Heart left ventricle (tissue), 16 donors: ENCODE measurements around the gene LPA. TPM values are rescaled to one million over a fixed set of nuclear protein-coding genes. Genes with fewer than 3 reads are reported as not detected.
"Not testable (repeated sequence)": the region's sequence is repeated elsewhere in the genome, so short reads cannot be mapped to it uniquely, and the experiment has no call there.

Experiments used
- ATAC-seq, 4 donors: fragments of 200-7000 bp; cut with Tn5 transposase; one replicate each; pipeline ENCODE4 v1.9.1; 2020 to 2022; ENCODE audit warnings: moderate library complexity in 4 of 4, mild to moderate bottlenecking in 3 of 4, moderate number of reproducible peaks in 1 of 4
- DNase-seq, 5 donors: peaks; one replicate each; pipeline ENCODE4 v3.0.0-alpha.2; 2020
- H3K27ac ChIP-seq, 12 donors: fragments of 200-600 bp; sonication (generic) in 4 of 12; one replicate each; pipeline versions ENCODE4 v1.5.0 to v1.8.0; 2016 to 2022; ENCODE audit warnings: mild to moderate bottlenecking in 2 of 12
- H3K27me3 ChIP-seq, 9 donors: fragments of 200-600 bp; sonication (generic) in 2 of 9; one replicate each; pipeline versions ENCODE4 v1.5.1 to v1.8.0; 2016 to 2022; ENCODE audit warnings: mild to moderate bottlenecking in 3 of 9
- H3K36me3 ChIP-seq, 9 donors: fragments of 200-600 bp; sonication (generic) in 2 of 9; one replicate each; pipeline versions ENCODE4 v1.5.0 to v1.8.0; 2018 to 2022; ENCODE audit warnings: mild to moderate bottlenecking in 2 of 9
- H3K4me1 ChIP-seq, 12 donors: fragments of 200-600 bp; sonication (generic) in 4 of 12; one replicate each; pipeline versions ENCODE4 v1.5.0 to v1.8.0; 2016 to 2022; ENCODE audit warnings: mild to moderate bottlenecking in 3 of 12
- H3K4me3 ChIP-seq, 12 donors: fragments of 200-600 bp; sonication (generic) in 4 of 12; one replicate each; pipeline versions ENCODE4 v1.5.0 to v1.8.0; 2017 to 2022; ENCODE audit warnings: mild to moderate bottlenecking in 9 of 12, moderate library complexity in 4 of 12
- H3K9me3 ChIP-seq, 12 donors: fragments of 200-600 bp; sonication (generic) in 4 of 12; one replicate each; pipeline versions ENCODE4 v1.5.0 to v1.8.0; 2016 to 2022; ENCODE audit warnings: mild to moderate bottlenecking in 1 of 12
- CTCF ChIP-seq, 12 donors: fragments of 200-600 bp; sonication (generic) in 4 of 12; IDR thresholded peaks; one replicate each; pipeline versions ENCODE4 v1.5.0 to v1.8.0; 2018 to 2022; ENCODE audit warnings: antibody characterized with exemption in 12 of 12, mild to moderate bottlenecking in 5 of 12
- POLR2A ChIP-seq, 2 donors: fragments of 450-650 bp; IDR thresholded peaks; one replicate each; pipeline ENCODE4 v1.6.1; 2017; ENCODE audit warnings: antibody characterized with exemption in 2 of 2, mild to moderate bottlenecking in 2 of 2, moderate library complexity in 2 of 2
- WGBS, 4 donors: extraction: QIAGEN DNeasy Blood & Tissue Kit in 2 of 4; methylation state at CpG; one replicate each; pipeline versions ENCODE4 v1.1.5 to v1.1.7; 2013 to 2018; 5-methylcytosine and 5-hydroxymethylcytosine counted together
- intact Hi-C, 10 donors: fragments of 100-400 bp; cut with DNase I; formaldehyde crosslinking; loops; one replicate each; pipeline versions ENCODE4 v1.11.1 to v1.14.2; 2022
- polyA plus RNA-seq, 2 donors: library from polyadenylated mRNA; stranded (reverse); fragments of 200-250 nt; gene quantifications; one replicate each; pipeline ENCODE4 v1.2.3, GENCODE V29; 2013
- total RNA-seq, 9 donors: library from RNA; depleted of rRNA in 2 of 9; stranded (reverse); fragments of >200 nt in 2 of 9; fragmentation: NEBNext Ultra II Directional in 3 of 9; extraction: Animal tissue kit (Norgen Biotek cat#: 25700) in 3 of 9; gene quantifications; one replicate each; pipeline versions ENCODE4 v1.1.0 to v1.2.4, GENCODE V29; 2016 to 2023
- donor health status: ischemic (EF 13 %, LVEDD 7.1; RV severe dilation, severe dysfunction).
- donor health status: healthy with polysubstance abuse.
- donor health status: DM: no; HTN: yes; CAD: no.
- donor health status: DM: no; HTN: no; CAD: no.
- donor health status: ischemic (EF 25% LVEDD 6.9; RV normal size, moderate dysfunction).
- donor health status: ischemic (EF 25% LVEDD 5.7; RV mildly dilated, moderate dysfunction).
- donor health status: healthy.
- donor health status: DM: yes; HTN: yes; CAD: no.
- donor health status: ischemic (EF 35%, LVEDD 5.7; RV mildly dilated, moderate dysfunction).
- donor health status: nonischemic (EF 11% LVEDD 7.7; RV severe dilation, severe dysfunction).
- donor health status: DM: yes; HTN: yes; CAD: no.
- donor health status: PGD.
- donor health status: ischemic (EF 29% LVEDD 5.4; RV normal size, mild dysfunction).
- donor health status: nonischemic (EF 23%, LVEDD 6.1; RV moderate dilation, normal function).

The LPA gene
- total and polyA plus RNA-seq, 11 donors = 0.20 TPM; not detected in 10

GRCh38 chr6:160531826-160532225 is 132.2 kb downstream of the LPA start:
- TF ChIP-seq POLR2A (IDR thresholded peaks at IDR 0.05) (no peak), CTCF (IDR thresholded peaks at IDR 0.05) (no peak)
- H3K4me3 ChIP-seq = no peak overlapping the region
- 64 to 73% (median 68%) methylated on average over 2 of the region's 2 CpGs for WGBS, 4 donors
- peaks cover 0 to 6% (median 0%) of the 10 kb centered on the region in 12 donors for H3K4me1 ChIP-seq
- H3K36me3 ChIP-seq = no peaks in the 10 kb centered on the region
- H3K9me3 ChIP-seq = no peaks in the 10 kb centered on the region
- intact Hi-C loops = loop anchor here in 7 of 10 donors (10.0 kb wide), 2 partner anchors 657 to 667 kb away; no protein-coding TSS in a partner anchor
- DNase-seq (no peak), ATAC-seq (no peak)
- no peak overlapping the region for H3K27ac ChIP-seq
- H3K27me3 ChIP-seq = peaks cover 0 to 4% (median 0%) of the 10 kb centered on the region in 9 donors

DNA sequence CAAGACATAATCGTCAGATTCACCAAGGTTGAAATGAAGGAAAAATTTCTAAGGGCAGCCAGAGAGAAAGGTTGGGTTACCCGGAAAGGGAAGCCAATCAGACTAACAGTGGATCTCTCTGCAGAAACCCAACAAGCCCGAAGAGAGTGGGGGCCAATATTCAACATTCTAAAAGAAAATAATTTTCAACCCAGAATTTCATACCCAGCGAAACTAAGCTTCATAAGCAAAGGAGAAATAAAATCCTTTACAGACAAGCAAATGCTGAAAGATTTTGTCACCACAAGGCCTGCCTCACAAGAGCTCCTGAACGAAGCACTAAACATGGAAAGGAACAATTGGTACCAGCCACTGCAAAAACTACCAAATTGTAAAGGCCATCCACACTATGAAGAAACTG is 134.6 kb downstream of the LPA start:
- H3K27ac ChIP-seq, ATAC-seq, DNase-seq, H3K9me3 ChIP-seq, intact Hi-C loops, H3K36me3 ChIP-seq, H3K4me3 ChIP-seq, H3K4me1 ChIP-seq, H3K27me3 ChIP-seq: not testable (repeated sequence)
- 79 to 80% (median 80%) methylated on average over 5 of the region's 5 CpGs for WGBS, 4 donors

GRCh38 chr6:160523223-160523622 is 140.9 kb downstream of the LPA start:
- Histone ChIP-seq H3K27ac (no peak overlapping the region), H3K36me3 (no peaks in the 10 kb centered on the region), H3K4me3 (no peak overlapping the region), H3K4me1 (peaks cover 0 to 14% (median 0%) of the 10 kb centered on the region in 12 donors), H3K9me3 (no peaks in the 10 kb centered on the region), H3K27me3 (peaks cover 0 to 8% (median 0%) of the 10 kb centered on the region in 9 donors)
- DNase-seq (no peak), ATAC-seq (no peak)
- TF ChIP-seq POLR2A (IDR thresholded peaks at IDR 0.05) = no peak
- no peak for TF ChIP-seq CTCF (IDR thresholded peaks at IDR 0.05)
- 90 to 98% (median 96%) methylated on average over 5 of the region's 5 CpGs for WGBS, 4 donors
- intact Hi-C loops = no loop called here

DNA sequence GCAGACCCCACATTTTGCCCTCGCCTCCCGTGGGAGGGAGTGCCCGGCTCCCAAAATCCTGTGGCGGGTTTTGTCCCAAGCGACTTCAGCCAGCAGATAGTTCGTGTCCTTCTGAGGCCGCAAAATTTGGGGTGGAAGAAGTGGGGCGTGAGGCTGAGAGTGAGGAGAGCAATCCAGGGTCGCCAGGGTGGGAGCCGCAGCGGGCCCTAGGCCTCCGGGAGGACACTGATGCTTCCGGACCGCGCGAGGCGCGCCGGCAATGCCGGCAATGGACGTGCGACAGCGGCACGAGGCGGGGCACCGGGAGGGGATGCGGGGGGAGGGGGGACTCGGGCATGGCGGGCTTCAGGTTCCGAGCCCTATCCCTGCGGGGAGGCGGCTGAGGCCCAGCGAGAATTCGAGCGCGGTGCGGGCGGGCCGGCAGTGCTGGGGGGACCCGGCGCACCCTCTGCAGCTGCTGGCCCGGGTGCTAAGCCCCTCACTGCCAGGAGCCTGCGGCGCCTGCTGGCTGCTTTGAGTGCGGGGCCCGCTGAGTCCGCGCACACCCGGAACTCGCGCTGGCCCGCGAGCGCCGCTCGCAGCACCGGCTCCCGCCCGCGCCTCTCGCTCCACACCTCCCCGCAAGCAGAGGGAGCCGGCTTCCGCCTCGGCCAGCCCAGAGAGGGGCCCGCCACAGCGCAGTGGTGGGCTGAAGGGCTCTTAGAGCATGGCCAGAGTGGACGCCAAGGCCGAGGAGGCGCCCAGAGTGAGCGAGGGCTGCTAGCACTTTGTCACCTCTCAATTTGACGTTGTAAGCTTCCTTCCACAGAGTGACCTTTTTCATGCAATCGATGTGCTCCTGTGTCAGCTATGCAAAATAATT is 143.8 kb downstream of the LPA start:
- Histone ChIP-seq H3K9me3 (peaks cover 0 to 3% (median 0%) of the 10 kb centered on the region in 12 donors), H3K4me1 (peaks cover 0 to 14% (median 0%) of the 10 kb centered on the region in 12 donors), H3K36me3 (no peaks in the 10 kb centered on the region), H3K27me3 (peaks cover 0 to 8% (median 0%) of the 10 kb centered on the region in 9 donors), H3K4me3 (peak overlapping the region; percentile 58 to 78 (median 71)), H3K27ac (peak overlapping the region in 11 of 12 donors; percentile 26 to 80 (median 44))
- intact Hi-C loops = loop anchor here in 4 of 10 donors (1.0 kb wide), 1 partner anchor 14 kb away; no protein-coding TSS in a partner anchor
- TF ChIP-seq CTCF (IDR thresholded peaks at IDR 0.05) (peak in 5 of 12 donors; percentile 11 to 94 (median 93)), POLR2A (IDR thresholded peaks at IDR 0.05) (no peak)
- peak; percentile 48 to 87 (median 76) for DNase-seq
- peak; percentile 86 to 96 (median 94) for ATAC-seq
- WGBS, 4 donors = 1% methylated on average over 17 to 73 of the region's 73 CpGs
